GM12878 (cell line): ENCODE results near the gene CKLF. TPM values are rescaled to one million over a fixed set of nuclear protein-coding genes. Genes with fewer than 3 reads are reported as not detected.

Experiments used
- ATAC-seq: fragments of 200-7000 bp; cut with Tn5 transposase; 3 replicates; pipeline ENCODE4 v1.9.1; 2020; ENCODE audit warnings: mild to moderate bottlenecking, moderate library complexity
- BruUV-seq: library from RNA; stranded (reverse); fragments of 400-500 nt; replicated peaks from 2 replicates; lab custom pipeline; 2021; lab: Mats Ljungman, UMichigan
- CTCF ChIA-PET: fragments of 300-600 bp; sonication (Branson Sonifier 250); formaldehyde crosslinking; extraction: SDS; loops from one replicate; lab custom pipeline; 2021; ENCODE audit warnings: inconsistent platforms; lab: Yijun Ruan, JAX
- POLR2A ChIA-PET: fragments of 350-600 bp; formaldehyde crosslinking; extraction: SDS; loops from one replicate; lab custom pipeline; 2021; ENCODE audit warnings: inconsistent platforms; lab: Charles Lee
- RAD21 ChIA-PET: fragments of 300-600 bp; sonication (Branson Sonifier 250); formaldehyde crosslinking; loops from one replicate; lab custom pipeline; 2023; ENCODE audit warnings: antibody characterized with exemption; ENCODE audit not compliant: unreplicated experiment; lab: Charles Lee
- SMC1A ChIA-PET: fragments of 300-600 bp; sonication (Branson Sonifier 250); formaldehyde crosslinking; loops from one replicate; lab custom pipeline; 2023; ENCODE audit not compliant: unreplicated experiment, uncharacterized antibody; lab: Charles Lee
- DNase-seq: peaks from one replicate; pipeline ENCODE4 v3.0.0-alpha.2; 2011; ENCODE audit warnings: low read depth, low spot score
- FAIRE-seq: peaks from 3 replicates; lab custom pipeline; 2011; peaks lifted over from hg19 to GRCh38; lab: Jason Lieb, UNC
- H2AFZ ChIP-seq: 2 replicates; pipeline ENCODE4 v1.6.0; 2011; ENCODE audit warnings: low read depth, low read length, control low read depth; ENCODE audit not compliant: control insufficient read depth
- H3K27ac ChIP-seq: 2 replicates; pipeline ENCODE4 v1.5.1; 2011; ENCODE audit warnings: control low read depth; ENCODE audit not compliant: control insufficient read depth, insufficient read depth
- H3K27me3 ChIP-seq, 2 experiments: replicated peaks in 1 of 2; 2 replicates each; pipeline versions ENCODE4 v1.6.0 to v1.6.1; 2011; ENCODE audit warnings: low read length in 1 of 2; ENCODE audit not compliant: control insufficient read depth in 2 of 2, insufficient read depth in 2 of 2
- H3K36me3 ChIP-seq, 2 experiments: 2 replicates each; pipeline ENCODE4 v1.5.1; 2011; ENCODE audit warnings: low read length in 1 of 2; ENCODE audit not compliant: control insufficient read depth in 2 of 2, insufficient read depth in 2 of 2
- H3K4me1 ChIP-seq: 2 replicates; pipeline ENCODE4 v1.6.1; 2011; ENCODE audit warnings: mild to moderate bottlenecking, low read length, moderate library complexity, mixed read lengths; ENCODE audit not compliant: control insufficient read depth, insufficient read depth
- H3K4me2 ChIP-seq: 2 replicates; pipeline ENCODE4 v1.6.0; 2011; ENCODE audit warnings: control low read depth; ENCODE audit not compliant: control insufficient read depth, insufficient read depth
- H3K4me3 ChIP-seq: fragments of 200-600 bp; sonication (generic); 2 replicates; pipeline ENCODE4 v1.5.1; 2016
- H3K79me2 ChIP-seq: 2 replicates; pipeline ENCODE4 v1.6.0; 2011; ENCODE audit warnings: low read length; ENCODE audit not compliant: control insufficient read depth, insufficient read depth
- H3K9ac ChIP-seq: 2 replicates; pipeline ENCODE4 v1.8.0; 2011; ENCODE audit warnings: low read length, control low read depth, mixed read lengths; ENCODE audit not compliant: control insufficient read depth, insufficient read depth
- H3K9me3 ChIP-seq: replicated peaks from 3 replicates; pipeline ENCODE4 v1.5.1; 2011; ENCODE audit warnings: mild to moderate bottlenecking, low read length; ENCODE audit not compliant: control insufficient read depth, insufficient read depth
- H4K20me1 ChIP-seq: 2 replicates; pipeline ENCODE4 v1.6.0; 2011; ENCODE audit not compliant: control insufficient read depth, insufficient read depth
- CREM ChIP-seq: IDR thresholded peaks from 2 replicates; pipeline ENCODE4 v1.6.1; 2014; ENCODE audit warnings: antibody characterized with exemption, low read depth
- DPF2 ChIP-seq: fragments of 450-650 bp; IDR thresholded peaks from 2 replicates; pipeline ENCODE4 v1.6.1; 2017; ENCODE audit warnings: mild to moderate bottlenecking
- MEF2B ChIP-seq: fragments of 450-650 bp; IDR thresholded peaks from 2 replicates; pipeline ENCODE4 v1.6.1; 2018; ENCODE audit warnings: mild to moderate bottlenecking, moderate library complexity; ENCODE audit not compliant: partially characterized antibody, poor library complexity, severe bottlenecking
- MXI1 ChIP-seq: fragments of 150-350 bp; IDR thresholded peaks from 2 replicates; pipeline ENCODE4 v1.6.1; 2011; ENCODE audit warnings: low read depth, mild to moderate bottlenecking, inconsistent platforms, low read length, improper control_type of control experiment
- SMAD5 ChIP-seq: IDR thresholded peaks from 2 replicates; pipeline ENCODE4 v1.6.1; 2016; ENCODE audit warnings: antibody characterized with exemption, low read depth
- WRNIP1 ChIP-seq: IDR thresholded peaks from 2 replicates; pipeline ENCODE4 v1.6.1; 2011; ENCODE audit warnings: low read depth, low read length, improper control_type of control experiment, borderline replicate concordance
- ZNF622 ChIP-seq: fragments of 450-650 bp; IDR thresholded peaks from 2 replicates; pipeline ENCODE4 v1.6.1; 2017; ENCODE audit warnings: mild to moderate bottlenecking, inconsistent platforms
- WGBS: methylation state at CpG from one replicate; pipeline ENCODE4 v1.1.6; 2016; ENCODE audit warnings: low lambda C conversion rate; ENCODE audit not compliant: insufficient replicate concordance, insufficient coverage; ENCODE audit errors: missing lambda C conversion rate; 5-methylcytosine and 5-hydroxymethylcytosine counted together
- in situ Hi-C: fragments of 300-500 bp; cut with MboI; formaldehyde crosslinking; loops from 9 replicates; pipeline ENCODE4 v1.14.3; 2018; ENCODE audit warnings: mixed read lengths
- intact Hi-C: fragments of 100-400 bp; cut with micrococcal nuclease; formaldehyde crosslinking; loops from one replicate; pipeline ENCODE4 v1.14.2; 2022; ENCODE audit not compliant: unreplicated experiment
- polyA plus RNA-seq, 11 experiments: library from polyadenylated mRNA; depleted of rRNA in 4 of 11; unstranded in 6 of 11; stranded (reverse) in 5 of 11; fragments of >200 nt; fragmentation: Nextera tagmentation in 4 of 11; fragmentation: Illumina TruSeq in 1 of 11; extraction: Ambion mirVana in 4 of 11; extraction: Trizol in 1 of 11; gene quantifications; 1 replicate in 1 of 11; 2 replicates in 10 of 11; pipeline versions ENCODE4 v1.2.1 to v1.2.3, GENCODE V29; 2011 to 2016; ENCODE audit warnings: inconsistent platforms in 2 of 11, missing spikeins in 2 of 11, low read depth in 1 of 11
- total RNA-seq, 4 experiments: library from RNA; depleted of rRNA in 3 of 4; stranded (reverse); fragments of >200 nt in 3 of 4; fragmentation: Illumina TruSeq in 1 of 4; extraction: Trizol in 1 of 4; gene quantifications; 2 replicates each; pipeline versions ENCODE4 v1.2.1 to v1.2.3, GENCODE V29; 2013 to 2021
- TF ChIP-seq, protein P1 (sequence below): fragments of 150-350 bp; IDR thresholded peaks from 2 replicates; pipeline ENCODE4 v1.6.1; 2016; ENCODE audit warnings: low read depth, low read length
- TF ChIP-seq, protein P2 (sequence below): fragments of 450-650 bp; IDR thresholded peaks from 2 replicates; pipeline ENCODE4 v1.6.1; 2017; ENCODE audit warnings: borderline replicate concordance

The CKLF gene
- total and polyA plus RNA-seq, 10 of the 15 experiments (the other 5 are each of a cell fraction or from before 2014, with no cell fraction given), result 40.8 to 193 (median 109) TPM

DNA sequence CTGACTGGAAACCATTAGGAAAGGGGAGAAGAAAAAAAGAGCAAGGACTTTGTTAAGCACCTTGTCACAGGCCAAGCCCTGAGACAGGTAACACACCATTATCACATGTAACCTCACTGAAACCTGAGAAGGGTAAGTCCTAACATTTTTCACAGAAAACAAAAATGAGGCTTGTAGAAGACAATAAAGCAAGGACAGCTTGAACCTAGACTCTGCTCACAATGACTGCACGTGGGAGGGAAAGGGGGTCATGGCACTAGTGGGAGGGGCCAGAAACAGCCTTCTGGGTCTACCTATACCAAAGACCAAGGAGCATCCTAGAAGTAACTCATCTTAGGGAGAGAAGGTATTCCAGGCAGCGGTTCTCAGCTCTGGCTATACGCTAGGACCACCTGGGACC is 10.0 kb upstream of the CKLF start:
- 55% methylated on average over 3 of the region's 3 CpGs for WGBS

More for the DNA sequence above, 10.0 kb upstream of the CKLF start:
- Histone ChIP-seq H3K4me2 (no peak overlapping the region), H3K36me3 (no peaks in the 10 kb centered on the region), H2AFZ (no peak overlapping the region), H3K4me1 (peaks cover 9% of the 10 kb centered on the region), H3K9me3 (no peaks in the 10 kb centered on the region), H3K27me3 (no peaks in the 10 kb centered on the region), H3K9ac (no peak overlapping the region), H3K79me2 (no peaks in the 10 kb centered on the region), H3K4me3 (no peak overlapping the region), H3K27ac (no peak overlapping the region), H4K20me1 (no peaks in the 10 kb centered on the region)
- ChIA-PET RAD21 (interaction anchor here (1.8 kb wide), 1 partner anchor 19 kb away, joined by 8 read pairs; no protein-coding TSS in a partner anchor), SMC1A (interaction anchor here (1.1 to 5.3 kb wide), 5 partner anchors 10 to 34 kb away, joined by 3 to 19 read pairs (median 6); partner anchors contain the start of gene CKLF), POLR2A (interaction anchor here (1.4 to 2.2 kb wide), 2 partner anchors 10 to 20 kb away, joined by 3 to 5 read pairs; partner anchors contain the start of gene CKLF), CTCF (interaction anchor here (2.4 to 3.6 kb wide), 3 partner anchors 9 to 33 kb away, joined by 7 to 12 read pairs (median 11); partner anchors contain the start of gene CKLF)
- intact Hi-C loops, result no loop called here
- in situ Hi-C loops, result loop anchor here (25.0 kb wide), 1 partner anchor 495 kb away; the partner anchor contains the start of gene CBFB
- FAIRE-seq (no peak), ATAC-seq (no peak), DNase-seq (no peak)
- BruUV-seq, result no TSS peak
- TF ChIP-seq MXI1, result no peak
- TF ChIP-seq DPF2, result no peak
- TF ChIP-seq CREM, result no peak
- no peak for TF ChIP-seq ZNF622
- no peak for TF ChIP-seq SMAD5
- TF ChIP-seq, protein P1, sequence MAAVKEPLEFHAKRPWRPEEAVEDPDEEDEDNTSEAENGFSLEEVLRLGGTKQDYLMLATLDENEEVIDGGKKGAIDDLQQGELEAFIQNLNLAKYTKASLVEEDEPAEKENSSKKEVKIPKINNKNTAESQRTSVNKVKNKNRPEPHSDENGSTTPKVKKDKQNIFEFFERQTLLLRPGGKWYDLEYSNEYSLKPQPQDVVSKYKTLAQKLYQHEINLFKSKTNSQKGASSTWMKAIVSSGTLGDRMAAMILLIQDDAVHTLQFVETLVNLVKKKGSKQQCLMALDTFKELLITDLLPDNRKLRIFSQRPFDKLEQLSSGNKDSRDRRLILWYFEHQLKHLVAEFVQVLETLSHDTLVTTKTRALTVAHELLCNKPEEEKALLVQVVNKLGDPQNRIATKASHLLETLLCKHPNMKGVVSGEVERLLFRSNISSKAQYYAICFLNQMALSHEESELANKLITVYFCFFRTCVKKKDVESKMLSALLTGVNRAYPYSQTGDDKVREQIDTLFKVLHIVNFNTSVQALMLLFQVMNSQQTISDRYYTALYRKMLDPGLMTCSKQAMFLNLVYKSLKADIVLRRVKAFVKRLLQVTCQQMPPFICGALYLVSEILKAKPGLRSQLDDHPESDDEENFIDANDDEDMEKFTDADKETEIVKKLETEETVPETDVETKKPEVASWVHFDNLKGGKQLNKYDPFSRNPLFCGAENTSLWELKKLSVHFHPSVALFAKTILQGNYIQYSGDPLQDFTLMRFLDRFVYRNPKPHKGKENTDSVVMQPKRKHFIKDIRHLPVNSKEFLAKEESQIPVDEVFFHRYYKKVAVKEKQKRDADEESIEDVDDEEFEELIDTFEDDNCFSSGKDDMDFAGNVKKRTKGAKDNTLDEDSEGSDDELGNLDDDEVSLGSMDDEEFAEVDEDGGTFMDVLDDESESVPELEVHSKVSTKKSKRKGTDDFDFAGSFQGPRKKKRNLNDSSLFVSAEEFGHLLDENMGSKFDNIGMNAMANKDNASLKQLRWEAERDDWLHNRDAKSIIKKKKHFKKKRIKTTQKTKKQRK, result no peak
- no peak for TF ChIP-seq WRNIP1
- TF ChIP-seq, protein P2, sequence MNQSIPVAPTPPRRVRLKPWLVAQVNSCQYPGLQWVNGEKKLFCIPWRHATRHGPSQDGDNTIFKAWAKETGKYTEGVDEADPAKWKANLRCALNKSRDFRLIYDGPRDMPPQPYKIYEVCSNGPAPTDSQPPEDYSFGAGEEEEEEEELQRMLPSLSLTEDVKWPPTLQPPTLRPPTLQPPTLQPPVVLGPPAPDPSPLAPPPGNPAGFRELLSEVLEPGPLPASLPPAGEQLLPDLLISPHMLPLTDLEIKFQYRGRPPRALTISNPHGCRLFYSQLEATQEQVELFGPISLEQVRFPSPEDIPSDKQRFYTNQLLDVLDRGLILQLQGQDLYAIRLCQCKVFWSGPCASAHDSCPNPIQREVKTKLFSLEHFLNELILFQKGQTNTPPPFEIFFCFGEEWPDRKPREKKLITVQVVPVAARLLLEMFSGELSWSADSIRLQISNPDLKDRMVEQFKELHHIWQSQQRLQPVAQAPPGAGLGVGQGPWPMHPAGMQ, result no peak
- no peak for TF ChIP-seq MEF2B
